B cell (primary cell): ENCODE results near the gene HAX1. TPM values are rescaled to one million over a fixed set of nuclear protein-coding genes. Genes with fewer than 3 reads are reported as not detected.

ENCODE experiments used
- ATAC-seq: fragments of 200-7000 bp; cut with Tn5 transposase; one replicate; pipeline ENCODE4 v1.10.0; 2021; ENCODE audit warnings: low read depth, mild to moderate bottlenecking, moderate number of reproducible peaks, moderate library complexity
- CTCF ChIA-PET: fragments of 350-600 bp; sonication (Branson Sonifier 250); formaldehyde crosslinking; loops from one replicate; lab custom pipeline; 2021; ENCODE audit warnings: antibody characterized with exemption, inconsistent platforms; lab: Charles Lee
- POLR2A ChIA-PET: fragments of 350-600 bp; sonication (Branson Sonifier 250); formaldehyde crosslinking; loops from one replicate; lab custom pipeline; 2021; ENCODE audit warnings: antibody characterized with exemption; lab: Charles Lee
- DNase-seq: peaks from one replicate; pipeline ENCODE4 v3.0.0; 2013
- H2AFZ ChIP-seq: 2 replicates; pipeline ENCODE4 v1.6.1; 2012; ENCODE audit warnings: mild to moderate bottlenecking, low read depth, low read length; ENCODE audit not compliant: insufficient read depth, poor library complexity, severe bottlenecking
- H3K27ac ChIP-seq, 2 donors: 1 replicate in 1 of 2; 2 replicates in 1 of 2; pipeline ENCODE4 v1.5.1; 2012 to 2013; ENCODE audit warnings: low read length in 2 of 2, mild to moderate bottlenecking in 2 of 2, moderate library complexity in 1 of 2
- H3K27me3 ChIP-seq, 4 experiments: fragments of 200-600 bp in 1 of 4; sonication (generic) in 1 of 4; replicated peaks in 1 of 4; 1 replicate in 2 of 4; 2 replicates in 2 of 4; pipeline versions ENCODE4 v1.6.1 to v1.7.0; 2013 to 2016; ENCODE audit warnings: low read length in 3 of 4, mild to moderate bottlenecking in 2 of 4, mixed read lengths in 1 of 4, moderate library complexity in 1 of 4; ENCODE audit not compliant: insufficient read depth in 4 of 4, control insufficient read depth in 3 of 4; ENCODE audit errors: control extremely low read depth in 1 of 4
- H3K36me3 ChIP-seq, 2 experiments: replicated peaks in 1 of 2; 1 replicate in 1 of 2; 2 replicates in 1 of 2; pipeline versions ENCODE4 v1.6.1 to v1.7.1; 2013; ENCODE audit warnings: low read length in 1 of 2; ENCODE audit not compliant: insufficient read depth in 2 of 2, control insufficient read depth in 1 of 2; ENCODE audit errors: control extremely low read depth in 1 of 2, extremely low read depth in 1 of 2
- H3K4me1 ChIP-seq, 2 donors: fragments of 200-600 bp in 1 of 2; sonication (generic) in 1 of 2; 1 replicate in 1 of 2; 2 replicates in 1 of 2; pipeline versions ENCODE4 v1.5.1 to v1.6.1; 2013 to 2017; ENCODE audit warnings: low read length in 2 of 2; ENCODE audit not compliant: control insufficient read depth in 2 of 2, insufficient read depth in 2 of 2
- H3K4me2 ChIP-seq: replicated peaks from 2 replicates; pipeline ENCODE3; 2012; ENCODE audit warnings: mild to moderate bottlenecking, low read depth, low read length; ENCODE audit not compliant: poor library complexity, severe bottlenecking
- H3K4me3 ChIP-seq, 5 experiments: fragments of 200-600 bp in 1 of 5; sonication (generic) in 1 of 5; 1 replicate in 3 of 5; 2 replicates in 2 of 5; pipeline versions ENCODE4 v1.5.1 to v1.7.0; 2011 to 2016; ENCODE audit warnings: low read length in 4 of 5, mild to moderate bottlenecking in 4 of 5, low read depth in 2 of 5, control low read depth in 1 of 5, moderate library complexity in 1 of 5; ENCODE audit not compliant: insufficient read depth in 1 of 5; ENCODE audit errors: control extremely low read depth in 1 of 5, extremely low read depth in 1 of 5
- H3K79me2 ChIP-seq: fragments of 200-600 bp; sonication (generic); one replicate; pipeline ENCODE4 v1.6.0; 2016; ENCODE audit warnings: low read length; ENCODE audit not compliant: control insufficient read depth, insufficient read depth
- H3K9ac ChIP-seq: fragments of 200-600 bp; sonication (generic); 2 replicates; pipeline ENCODE4 v1.6.1; 2017; ENCODE audit warnings: mild to moderate bottlenecking, low read length, moderate library complexity
- H3K9me3 ChIP-seq, 3 donors: one replicate each; pipeline versions ENCODE4 v1.6.1 to v1.7.1; 2013; ENCODE audit warnings: low read length in 2 of 3; ENCODE audit not compliant: control insufficient read depth in 2 of 3, insufficient read depth in 1 of 3; ENCODE audit errors: control extremely low read depth in 1 of 3
- H4K20me1 ChIP-seq: 2 replicates; pipeline ENCODE4 v1.6.0; 2012; ENCODE audit warnings: mild to moderate bottlenecking, low read length; ENCODE audit not compliant: insufficient read depth, control insufficient read depth, poor library complexity, severe bottlenecking
- H3K27ac Mint-ChIP-seq: one replicate; pipeline ENCODE4 v1.8.0; 2021; ENCODE audit warnings: mixed read lengths
- H3K27me3 Mint-ChIP-seq: one replicate; pipeline ENCODE4 v1.8.0; 2021; ENCODE audit warnings: mixed read lengths
- H3K4me1 Mint-ChIP-seq: one replicate; pipeline ENCODE4 v1.8.0; 2021; ENCODE audit warnings: mixed read lengths
- H3K4me3 Mint-ChIP-seq: one replicate; pipeline ENCODE4 v1.8.0; 2021; ENCODE audit warnings: mixed read lengths
- H3K9me3 Mint-ChIP-seq: one replicate; pipeline ENCODE4 v1.8.0; 2022; ENCODE audit warnings: mixed read lengths; ENCODE audit not compliant: insufficient read depth
- EZH2 ChIP-seq: IDR thresholded peaks from 2 replicates; pipeline ENCODE4 v1.6.1; 2012; ENCODE audit warnings: borderline replicate concordance, low read depth, mild to moderate bottlenecking, moderate library complexity, low read length; ENCODE audit not compliant: insufficient read depth, poor library complexity, severe bottlenecking
- WGBS: methylation state at CpG from one replicate; pipeline ENCODE4 v1.1.5; 2013; ENCODE audit warnings: missing lambda C conversion rate; ENCODE audit not compliant: insufficient coverage; 5-methylcytosine and 5-hydroxymethylcytosine counted together
- intact Hi-C: fragments of 100-400 bp; cut with micrococcal nuclease; formaldehyde crosslinking; loops from one replicate; pipeline ENCODE4 v1.10.0; 2022
- polyA plus RNA-seq: library from polyadenylated mRNA; depleted of rRNA; stranded (reverse); fragments of >200 nt; gene quantifications from 2 replicates; pipeline ENCODE4 v1.2.3, GENCODE V29; 2012
- small RNA-seq: library from RNA; depleted of rRNA; stranded (forward); fragments of <200 nt; gene quantifications from one replicate; pipeline ENCODE3, GENCODE V24; 2012; ENCODE audit warnings: low replicate concordance, low read depth; ENCODE audit not compliant: insufficient read length
- total RNA-seq, 2 donors: library from RNA; stranded (reverse); fragments of 120-200 nt in 1 of 2; gene quantifications; 1 replicate in 1 of 2; 2 replicates in 1 of 2; pipeline versions ENCODE4 v1.2.3 to v1.2.4, GENCODE V29; 2013 to 2022
- TF ChIP-seq, protein P1 (sequence below): fragments of 200-600 bp; IDR thresholded peaks from one replicate; pipeline ENCODE4 v1.8.0; 2022; ENCODE audit warnings: antibody characterized with exemption, mild to moderate bottlenecking

HAX1 gene
- total and polyA plus RNA-seq, 2 donors (not counting 1 experiment from before 2014, with no cell fraction given), result 85.7 to 88.8 TPM

GRCh38 chr1:154324669-154325582 lies 52.5 kb downstream of the HAX1 start, which contains the start of gene ATP8B2:
Gene ATP8B2 (plus strand): TSS chr1:154325525. CDS start chr1:154328142, 2,617 bp downstream.
- Histone ChIP-seq H3K4me1 (peaks cover 30 to 46% of the 10 kb centered on the region in 2 donors), H3K4me2 (peak within 1 kb of the TSS; percentile 92), H3K27ac (peak within 1 kb of the TSS; percentile 48 to 67)

More at GRCh38 chr1:154324669-154325582, 52.5 kb downstream of the HAX1 start, which contains the start of gene ATP8B2:
- H3K27me3 Mint-ChIP-seq, result peaks cover 15% of the 10 kb centered on the region
- TF ChIP-seq, protein P1, sequence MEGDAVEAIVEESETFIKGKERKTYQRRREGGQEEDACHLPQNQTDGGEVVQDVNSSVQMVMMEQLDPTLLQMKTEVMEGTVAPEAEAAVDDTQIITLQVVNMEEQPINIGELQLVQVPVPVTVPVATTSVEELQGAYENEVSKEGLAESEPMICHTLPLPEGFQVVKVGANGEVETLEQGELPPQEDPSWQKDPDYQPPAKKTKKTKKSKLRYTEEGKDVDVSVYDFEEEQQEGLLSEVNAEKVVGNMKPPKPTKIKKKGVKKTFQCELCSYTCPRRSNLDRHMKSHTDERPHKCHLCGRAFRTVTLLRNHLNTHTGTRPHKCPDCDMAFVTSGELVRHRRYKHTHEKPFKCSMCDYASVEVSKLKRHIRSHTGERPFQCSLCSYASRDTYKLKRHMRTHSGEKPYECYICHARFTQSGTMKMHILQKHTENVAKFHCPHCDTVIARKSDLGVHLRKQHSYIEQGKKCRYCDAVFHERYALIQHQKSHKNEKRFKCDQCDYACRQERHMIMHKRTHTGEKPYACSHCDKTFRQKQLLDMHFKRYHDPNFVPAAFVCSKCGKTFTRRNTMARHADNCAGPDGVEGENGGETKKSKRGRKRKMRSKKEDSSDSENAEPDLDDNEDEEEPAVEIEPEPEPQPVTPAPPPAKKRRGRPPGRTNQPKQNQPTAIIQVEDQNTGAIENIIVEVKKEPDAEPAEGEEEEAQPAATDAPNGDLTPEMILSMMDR, result peak; percentile 92
- TF ChIP-seq EZH2, result no peak
- Histone ChIP-seq H4K20me1 (peaks cover 10% of the 10 kb centered on the region), H2AFZ (peak within 1 kb of the TSS; percentile 94), H3K27me3 (peaks cover 0 to 18% (median 3%) of the 10 kb centered on the region in 4 experiments), H3K9me3 (no peaks in the 10 kb centered on the region), H3K4me3 (peak within 1 kb of the TSS; percentile 57 to 90 (median 87)), H3K79me2 (no peaks in the 10 kb centered on the region), H3K36me3 (peaks cover 0 to 2% of the 10 kb centered on the region in 2 experiments), H3K9ac (peak within 1 kb of the TSS; percentile 78)
- ATAC-seq (peak; percentile 68), DNase-seq (peak; percentile 89)
- peak within 1 kb of the TSS; percentile 89 for H3K27ac Mint-ChIP-seq
- peaks cover 42% of the 10 kb centered on the region for H3K4me1 Mint-ChIP-seq
- intact Hi-C loops, result loop anchor here (1.0 to 10.0 kb wide), 7 partner anchors 10 to 1957 kb away; partner anchors contain the start of genes IL6R, PMVK, SMG5 and TMEM79
- no peaks in the 10 kb centered on the region for H3K9me3 Mint-ChIP-seq
- CTCF ChIA-PET, result interaction anchor here (0.7 to 8.8 kb wide), 6 partner anchors 10 to 666 kb away, joined by 3 to 148 read pairs (median 3); no protein-coding TSS in a partner anchor
- under 1% methylated on average over 33 of the region's 56 CpGs for WGBS
- peak within 1 kb of the TSS; percentile 93 for H3K4me3 Mint-ChIP-seq
- POLR2A ChIA-PET, result interaction anchor here (0.7 to 2.1 kb wide), 4 partner anchors 10 to 362 kb away, joined by 3 to 13 read pairs (median 3); partner anchors contain the start of genes SLC39A1 and UBAP2L

Small RNA genes lying within 50 kb of the gene (small RNA-seq; reads per million reads assigned to genes)
- not detected for gene RF00273
- not detected for gene RNU6-121P
- gene RNU6-239P, result not detected
- gene SNORA58B, result not detected

Other genes starting within 250 kb of the HAX1 start
- 0.15 and 0.20 TPM in 2 replicates for gene NUP210L, start 117.6 kb upstream of the HAX1 start, total RNA-seq
- 0.04 TPM in 1 of 2 replicates, not detected in the other for gene NUP210L, start 117.6 kb upstream of the HAX1 start, polyA plus RNA-seq
- 300 TPM in 2 replicates for gene TPM3, start 80.5 kb upstream of the HAX1 start, total RNA-seq
- 186 and 301 TPM in 2 replicates for gene TPM3, start 80.5 kb upstream of the HAX1 start, polyA plus RNA-seq
- gene CFAP141, start 66.3 kb upstream of the HAX1 start, total RNA-seq, result not detected in 2 replicates
- gene CFAP141, start 66.3 kb upstream of the HAX1 start, polyA plus RNA-seq, result not detected in 2 replicates
- gene UBAP2L, start 51.7 kb upstream of the HAX1 start, total RNA-seq, result 218 and 219 TPM in 2 replicates
- 147 and 251 TPM in 2 replicates for gene UBAP2L, start 51.7 kb upstream of the HAX1 start, polyA plus RNA-seq
- gene AQP10, start 48.5 kb downstream of the HAX1 start, total RNA-seq, result not detected in 2 replicates
- gene AQP10, start 48.5 kb downstream of the HAX1 start, polyA plus RNA-seq, result 0.06 TPM in 1 of 2 replicates, not detected in the other
- 31.1 and 32.4 TPM in 2 replicates for gene ATP8B2, start 52.9 kb downstream of the HAX1 start, total RNA-seq
- 50.2 and 54.1 TPM in 2 replicates for gene ATP8B2, start 52.9 kb downstream of the HAX1 start, polyA plus RNA-seq
- gene IL6R, start 132.7 kb downstream of the HAX1 start, total RNA-seq, result 5.3 TPM in 2 replicates
- gene IL6R, start 132.7 kb downstream of the HAX1 start, polyA plus RNA-seq, result 2.7 and 3.5 TPM in 2 replicates
- gene TDRD10, start 229.6 kb downstream of the HAX1 start, total RNA-seq, result not detected in 2 replicates
- gene TDRD10, start 229.6 kb downstream of the HAX1 start, polyA plus RNA-seq, result 0.06 and 0.09 TPM in 2 replicates
- gene SHE, start 229.8 kb downstream of the HAX1 start, total RNA-seq, result 0.07 TPM in 1 of 2 replicates, not detected in the other
- gene SHE, start 229.8 kb downstream of the HAX1 start, polyA plus RNA-seq, result 0.01 and 0.03 TPM in 2 replicates